MM.1S (cell line): Measurements from ENCODE around the gene TTLL4.
"Not testable (repeated sequence)": the region's sequence is repeated elsewhere in the genome, so short reads cannot be mapped to it uniquely, and the experiment has no call there.

Experiments used
- DNase-seq: peaks from one replicate; pipeline ENCODE4 v3.0.0-alpha.2; 2015
- H2AFZ ChIP-seq: fragments of 300-600 bp; sonication (generic); 2 replicates; pipeline ENCODE4 v1.6.0; 2016; ENCODE audit warnings: antibody characterized with exemption, low read length
- H3F3A ChIP-seq: fragments of 300-600 bp; sonication (generic); 2 replicates; pipeline ENCODE4 v1.6.1; 2016; ENCODE audit warnings: mild to moderate bottlenecking, antibody characterized with exemption, low read length, moderate library complexity, mixed read lengths; ENCODE audit not compliant: insufficient read depth
- H3K27ac ChIP-seq: fragments of 300-600 bp; sonication (generic); 2 replicates; pipeline ENCODE4 v1.5.1; 2016; ENCODE audit warnings: mild to moderate bottlenecking, low read length
- H3K27me3 ChIP-seq: fragments of 300-600 bp; sonication (generic); replicated peaks from 2 replicates; pipeline ENCODE4 v1.6.0; 2016; ENCODE audit warnings: low read length; ENCODE audit not compliant: insufficient read depth
- H3K36me3 ChIP-seq: fragments of 300-600 bp; sonication (generic); replicated peaks from 2 replicates; pipeline ENCODE4 v1.6.1; 2016; ENCODE audit warnings: mild to moderate bottlenecking, low read length, mixed read lengths; ENCODE audit not compliant: insufficient read depth
- H3K4me1 ChIP-seq: fragments of 300-600 bp; sonication (generic); 2 replicates; pipeline ENCODE4 v1.6.1; 2016; ENCODE audit warnings: low read length, mixed read lengths
- H3K4me2 ChIP-seq: fragments of 300-600 bp; sonication (generic); 2 replicates; pipeline ENCODE4 v1.6.0; 2016; ENCODE audit warnings: low read depth, low read length
- H3K4me3 ChIP-seq: fragments of 300-600 bp; sonication (generic); 2 replicates; pipeline ENCODE4 v1.5.1; 2016; ENCODE audit warnings: low read length, mixed read lengths
- H3K79me2 ChIP-seq: fragments of 300-600 bp; sonication (generic); 2 replicates; pipeline ENCODE4 v1.6.1; 2016; ENCODE audit warnings: mixed run types, low read length, mixed read lengths
- H3K9ac ChIP-seq: fragments of 300-600 bp; sonication (generic); 2 replicates; pipeline ENCODE4 v1.6.1; 2016; ENCODE audit warnings: low read length, mixed read lengths
- H3K9me2 ChIP-seq: fragments of 300-600 bp; sonication (generic); replicated peaks from 2 replicates; pipeline ENCODE4 v1.6.1; 2016; ENCODE audit warnings: mild to moderate bottlenecking, low read length, mixed read lengths; ENCODE audit not compliant: insufficient read depth
- H3K9me3 ChIP-seq: fragments of 300-600 bp; sonication (generic); replicated peaks from 2 replicates; pipeline ENCODE4 v1.6.1; 2016; ENCODE audit warnings: mild to moderate bottlenecking, low read length, mixed read lengths; ENCODE audit not compliant: insufficient read depth
- H4K20me1 ChIP-seq: fragments of 300-600 bp; sonication (generic); 2 replicates; pipeline ENCODE4 v1.6.1; 2016; ENCODE audit warnings: mild to moderate bottlenecking, low read length, moderate library complexity, mixed read lengths; ENCODE audit not compliant: insufficient read depth
- EZH2 ChIP-seq: fragments of 300-600 bp; sonication (generic); optimal IDR thresholded peaks from 2 replicates; pipeline ENCODE3; 2017; ENCODE audit warnings: low read depth, mild to moderate bottlenecking, antibody characterized with exemption, low read length, mixed read lengths
- EZH2phosphoT487 ChIP-seq: fragments of 300-600 bp; sonication (generic); IDR thresholded peaks from 2 replicates; pipeline ENCODE4 v1.6.1; 2018; ENCODE audit warnings: antibody characterized with exemption, low read length
- TF ChIP-seq, protein P1 (sequence below): fragments of 300-600 bp; sonication (generic); IDR thresholded peaks from 2 replicates; pipeline ENCODE4 v1.5.1; 2016; ENCODE audit warnings: antibody characterized with exemption, low read length, mixed read lengths

TTLL4 gene

GRCh38 chr2:218756599-218757377 is 46.2 kb downstream of the TTLL4 start:
- H3K4me3 ChIP-seq: no peak overlapping the region
- H3K36me3 ChIP-seq: peaks cover 4% of the 10 kb centered on the region; the same call in 1 of the 2 replicates
- H2AFZ ChIP-seq: no peak overlapping the region
- no peaks in the 10 kb centered on the region for H3F3A ChIP-seq
- H3K9ac ChIP-seq: no peak overlapping the region
- H3K79me2 ChIP-seq: no peaks in the 10 kb centered on the region
- no peaks in the 10 kb centered on the region for H4K20me1 ChIP-seq
- H3K27me3 ChIP-seq: no peaks in the 10 kb centered on the region
- no peaks in the 10 kb centered on the region for H3K9me2 ChIP-seq
- no peak overlapping the region for H3K27ac ChIP-seq
- no peak overlapping the region for H3K4me2 ChIP-seq
- H3K4me1 ChIP-seq: no peaks in the 10 kb centered on the region
- no peak for TF ChIP-seq EZH2
- no peak for TF ChIP-seq EZH2phosphoT487
- TF ChIP-seq, protein P1, sequence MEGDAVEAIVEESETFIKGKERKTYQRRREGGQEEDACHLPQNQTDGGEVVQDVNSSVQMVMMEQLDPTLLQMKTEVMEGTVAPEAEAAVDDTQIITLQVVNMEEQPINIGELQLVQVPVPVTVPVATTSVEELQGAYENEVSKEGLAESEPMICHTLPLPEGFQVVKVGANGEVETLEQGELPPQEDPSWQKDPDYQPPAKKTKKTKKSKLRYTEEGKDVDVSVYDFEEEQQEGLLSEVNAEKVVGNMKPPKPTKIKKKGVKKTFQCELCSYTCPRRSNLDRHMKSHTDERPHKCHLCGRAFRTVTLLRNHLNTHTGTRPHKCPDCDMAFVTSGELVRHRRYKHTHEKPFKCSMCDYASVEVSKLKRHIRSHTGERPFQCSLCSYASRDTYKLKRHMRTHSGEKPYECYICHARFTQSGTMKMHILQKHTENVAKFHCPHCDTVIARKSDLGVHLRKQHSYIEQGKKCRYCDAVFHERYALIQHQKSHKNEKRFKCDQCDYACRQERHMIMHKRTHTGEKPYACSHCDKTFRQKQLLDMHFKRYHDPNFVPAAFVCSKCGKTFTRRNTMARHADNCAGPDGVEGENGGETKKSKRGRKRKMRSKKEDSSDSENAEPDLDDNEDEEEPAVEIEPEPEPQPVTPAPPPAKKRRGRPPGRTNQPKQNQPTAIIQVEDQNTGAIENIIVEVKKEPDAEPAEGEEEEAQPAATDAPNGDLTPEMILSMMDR: no peak
- DNase-seq: no peak
- no peaks in the 10 kb centered on the region for H3K9me3 ChIP-seq

DNA sequence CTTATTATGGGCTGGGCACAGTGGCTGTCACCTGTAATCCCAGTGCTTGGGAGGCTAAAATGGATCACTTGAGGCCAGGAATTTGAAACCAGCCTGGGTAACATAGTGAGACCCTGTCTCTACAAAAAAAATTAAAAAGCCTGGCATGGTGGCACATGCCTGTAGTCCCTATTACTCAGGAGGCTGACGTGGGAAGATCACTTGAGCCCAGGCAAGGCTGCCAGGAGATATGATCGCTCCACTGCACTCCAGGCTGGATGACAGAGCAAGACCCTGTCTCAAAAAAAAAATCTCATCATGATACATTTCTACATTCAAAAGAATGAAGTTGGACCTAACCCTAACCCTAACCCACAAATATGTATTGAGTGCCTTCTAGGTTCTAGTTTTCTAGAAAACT is 51.2 kb downstream of the TTLL4 start:
- Histone ChIP-seq H3K9ac (no peak overlapping the region), H3K9me2 (no peaks in the 10 kb centered on the region), H3K79me2 (no peaks in the 10 kb centered on the region), H3K4me3 (no peak overlapping the region), H3K27ac (no peak overlapping the region), H3K4me1 (no peaks in the 10 kb centered on the region), H4K20me1 (no peaks in the 10 kb centered on the region), H3K27me3 (no peaks in the 10 kb centered on the region), H3F3A (no peaks in the 10 kb centered on the region), H3K9me3 (no peaks in the 10 kb centered on the region), H3K4me2 (no peak overlapping the region), H2AFZ (no peak overlapping the region), H3K36me3 (no peaks in the 10 kb centered on the region)
- no peak for DNase-seq
- no peak for TF ChIP-seq EZH2phosphoT487

DNA sequence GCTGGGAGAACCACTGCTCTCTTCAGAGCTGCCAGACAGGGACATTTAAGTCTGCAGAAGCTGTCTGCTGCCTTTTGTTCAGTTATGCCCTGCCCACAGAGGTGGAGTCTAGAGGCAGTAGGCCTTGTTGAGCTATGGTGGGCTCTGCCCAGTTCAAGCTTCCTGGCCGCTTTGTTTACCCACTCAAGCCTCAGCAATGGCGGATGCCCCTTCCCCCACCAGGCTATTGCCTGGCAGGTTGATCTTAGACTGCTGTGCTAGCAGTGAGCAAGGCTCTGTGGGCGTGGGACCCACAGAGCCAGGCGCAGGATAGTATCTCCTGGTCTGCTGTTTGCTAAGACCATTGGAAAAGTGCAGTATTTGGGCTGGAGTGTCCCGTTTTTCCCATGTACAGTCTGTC is 62.1 kb downstream of the TTLL4 start:
- H3K4me3 ChIP-seq, H3K27ac ChIP-seq, H3K4me1 ChIP-seq, DNase-seq, H3K9ac ChIP-seq, H3K36me3 ChIP-seq, H3K27me3 ChIP-seq, H3K79me2 ChIP-seq, H3K9me3 ChIP-seq, H3K9me2 ChIP-seq, H4K20me1 ChIP-seq, H2AFZ ChIP-seq, H3K4me2 ChIP-seq, H3F3A ChIP-seq: not testable (repeated sequence)

DNA sequence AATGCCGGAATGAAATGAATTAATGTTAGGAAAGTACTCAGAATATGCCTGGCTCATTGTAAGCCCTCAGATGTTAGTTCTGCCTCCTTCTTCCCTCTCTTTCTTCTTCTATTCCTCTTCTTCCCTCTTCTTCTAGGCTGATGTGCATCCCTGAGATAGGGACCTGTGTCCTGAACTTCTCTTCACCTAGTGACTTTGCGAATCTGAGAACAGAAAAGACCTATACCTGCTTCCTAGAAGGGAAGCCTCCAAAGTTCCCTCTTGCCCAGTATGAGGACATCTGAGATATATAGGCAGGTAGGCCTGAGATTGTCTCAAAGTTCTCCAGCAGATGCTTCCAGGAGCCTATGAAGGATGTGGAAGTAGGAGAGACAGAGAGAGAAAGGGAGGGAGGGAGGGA is 63.2 kb downstream of the TTLL4 start:
- H4K20me1 ChIP-seq: no peaks in the 10 kb centered on the region
- DNase-seq: no peak
- H3K9me3 ChIP-seq: no peaks in the 10 kb centered on the region
- no peaks in the 10 kb centered on the region for H3K27me3 ChIP-seq
- H3F3A ChIP-seq: no peaks in the 10 kb centered on the region
- no peaks in the 10 kb centered on the region for H3K36me3 ChIP-seq
- no peak overlapping the region for H3K4me3 ChIP-seq
- H3K9ac ChIP-seq: no peak overlapping the region
- H3K9me2 ChIP-seq: no peaks in the 10 kb centered on the region
- no peak overlapping the region for H2AFZ ChIP-seq
- H3K4me1 ChIP-seq: no peaks in the 10 kb centered on the region
- H3K4me2 ChIP-seq: no peak overlapping the region
- TF ChIP-seq, protein P1: no peak
- no peak for TF ChIP-seq EZH2
- TF ChIP-seq EZH2phosphoT487: no peak
- H3K27ac ChIP-seq: no peak overlapping the region
- H3K79me2 ChIP-seq: no peaks in the 10 kb centered on the region
